Suprapubic skin (tissue), 4 donors: ENCODE data around the gene KCNH8.

ENCODE experiments used
- EP300 ChIP-seq: sonication (generic); formaldehyde crosslinking; IDR thresholded peaks from one replicate; pipeline ENCODE4 v1.6.1; 2017; ENCODE audit warnings: antibody characterized with exemption
- POLR2A ChIP-seq, 2 donors: fragments of 450-650 bp; IDR thresholded peaks; one replicate each; pipeline ENCODE4 v1.6.1; 2017; ENCODE audit warnings: antibody characterized with exemption in 2 of 2, mild to moderate bottlenecking in 2 of 2, moderate library complexity in 2 of 2
- POLR2AphosphoS5 ChIP-seq, 3 donors: sonication (generic); formaldehyde crosslinking; IDR thresholded peaks; one replicate each; pipeline ENCODE4 v1.6.1; 2017; ENCODE audit warnings: antibody characterized with exemption in 3 of 3
- TF ChIP-seq, protein P1 (sequence below), 2 donors: fragments of 200-600 bp in 1 of 2; fragments of 450-650 bp in 1 of 2; sonication (generic) in 1 of 2; IDR thresholded peaks; one replicate each; pipeline ENCODE4 v1.5.1; 2016 to 2019; ENCODE audit warnings: antibody characterized with exemption in 2 of 2, mild to moderate bottlenecking in 1 of 2, moderate library complexity in 1 of 2

DNA sequence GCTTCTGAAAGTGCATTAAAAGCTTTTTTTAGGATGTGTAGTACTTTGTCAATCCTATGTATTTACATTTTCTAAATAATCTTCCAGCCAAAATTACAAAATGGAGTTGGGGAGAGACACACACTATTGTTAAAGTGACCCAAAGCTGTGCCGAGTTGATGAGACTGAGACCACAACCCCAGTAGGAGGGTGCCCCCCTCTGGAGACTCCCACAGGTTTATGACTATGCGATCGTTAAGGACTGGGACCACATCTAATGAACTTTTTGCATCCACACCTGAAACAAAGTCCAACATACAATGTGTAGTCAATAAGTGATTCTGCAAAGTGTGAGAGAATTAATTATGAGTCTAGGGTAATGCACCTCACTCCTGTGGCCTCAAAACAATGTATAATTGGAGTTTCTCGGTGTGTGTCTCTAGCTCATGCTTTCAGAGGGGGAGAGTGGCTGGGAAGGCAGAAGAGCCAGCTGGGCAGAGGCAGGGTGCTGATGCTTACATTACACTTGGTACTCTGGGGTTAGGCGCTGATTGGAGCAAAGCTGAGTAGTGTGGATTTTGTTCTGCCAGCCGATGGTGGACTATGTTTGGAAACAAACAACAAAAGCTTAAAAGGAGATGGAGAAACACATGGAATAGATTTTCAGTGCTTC lies 102.8 kb downstream of the KCNH8 start:
- TF ChIP-seq, protein P1, sequence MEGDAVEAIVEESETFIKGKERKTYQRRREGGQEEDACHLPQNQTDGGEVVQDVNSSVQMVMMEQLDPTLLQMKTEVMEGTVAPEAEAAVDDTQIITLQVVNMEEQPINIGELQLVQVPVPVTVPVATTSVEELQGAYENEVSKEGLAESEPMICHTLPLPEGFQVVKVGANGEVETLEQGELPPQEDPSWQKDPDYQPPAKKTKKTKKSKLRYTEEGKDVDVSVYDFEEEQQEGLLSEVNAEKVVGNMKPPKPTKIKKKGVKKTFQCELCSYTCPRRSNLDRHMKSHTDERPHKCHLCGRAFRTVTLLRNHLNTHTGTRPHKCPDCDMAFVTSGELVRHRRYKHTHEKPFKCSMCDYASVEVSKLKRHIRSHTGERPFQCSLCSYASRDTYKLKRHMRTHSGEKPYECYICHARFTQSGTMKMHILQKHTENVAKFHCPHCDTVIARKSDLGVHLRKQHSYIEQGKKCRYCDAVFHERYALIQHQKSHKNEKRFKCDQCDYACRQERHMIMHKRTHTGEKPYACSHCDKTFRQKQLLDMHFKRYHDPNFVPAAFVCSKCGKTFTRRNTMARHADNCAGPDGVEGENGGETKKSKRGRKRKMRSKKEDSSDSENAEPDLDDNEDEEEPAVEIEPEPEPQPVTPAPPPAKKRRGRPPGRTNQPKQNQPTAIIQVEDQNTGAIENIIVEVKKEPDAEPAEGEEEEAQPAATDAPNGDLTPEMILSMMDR (IDR thresholded peaks at IDR 0.05), result no peak
- TF ChIP-seq POLR2A (IDR thresholded peaks at IDR 0.05) (no peak), POLR2AphosphoS5 (IDR thresholded peaks at IDR 0.05) (no peak), EP300 (no peak)
